HEK293T (cell line): ENCODE results near the gene INO80.

Experiments used
- CTCF ChIA-PET: fragments of 350-600 bp; formaldehyde crosslinking; extraction: SDS; loops from one replicate; lab custom pipeline; 2021; ENCODE audit warnings: antibody characterized with exemption, inconsistent platforms; lab: Yijun Ruan, JAX
- POLR2A ChIA-PET: fragments of 350-600 bp; formaldehyde crosslinking; extraction: SDS; loops from one replicate; lab custom pipeline; 2020; ENCODE audit warnings: antibody characterized with exemption, inconsistent platforms; lab: Yijun Ruan, JAX
- DNase-seq: peaks from one replicate; pipeline ENCODE4 v3.0.0; 2012; ENCODE audit warnings: mixed read lengths; ENCODE audit errors: extremely low spot score
- ARNT ChIP-seq: fragments of 450-650 bp; IDR thresholded peaks from 2 replicates; pipeline ENCODE4 v1.6.1; 2017; ENCODE audit warnings: mild to moderate bottlenecking
- BHLHE40 ChIP-seq: fragments of 450-650 bp; IDR thresholded peaks from 2 replicates; pipeline ENCODE4 v1.6.1; 2016; ENCODE audit warnings: mild to moderate bottlenecking, moderate library complexity, borderline replicate concordance
- CTBP1 ChIP-seq: fragments of 450-650 bp; IDR thresholded peaks from 2 replicates; pipeline ENCODE4 v1.6.1; 2016; ENCODE audit warnings: borderline replicate concordance
- ELF4 ChIP-seq: fragments of 450-650 bp; IDR thresholded peaks from 2 replicates; pipeline ENCODE4 v1.6.1; 2017; ENCODE audit warnings: antibody characterized with exemption
- FOXA1 ChIP-seq: fragments of 450-650 bp; IDR thresholded peaks from 2 replicates; pipeline ENCODE4 v1.6.1; 2016; ENCODE audit warnings: mild to moderate bottlenecking
- FOXK2 ChIP-seq: fragments of 450-650 bp; IDR thresholded peaks from 2 replicates; pipeline ENCODE4 v1.6.1; 2016; ENCODE audit warnings: mild to moderate bottlenecking
- FOXM1 ChIP-seq: fragments of 450-650 bp; IDR thresholded peaks from 2 replicates; pipeline ENCODE4 v1.6.1; 2017; ENCODE audit warnings: mild to moderate bottlenecking, borderline replicate concordance
- HDGF ChIP-seq: fragments of 450-650 bp; IDR thresholded peaks from 2 replicates; pipeline ENCODE4 v1.6.1; 2017; ENCODE audit warnings: antibody characterized with exemption, borderline replicate concordance
- L3MBTL2 ChIP-seq: fragments of 450-650 bp; conservative IDR thresholded peaks from 2 replicates; pipeline ENCODE4 v1.6.1; 2016; ENCODE audit warnings: mild to moderate bottlenecking
- LEF1 ChIP-seq: fragments of 450-650 bp; IDR thresholded peaks from 2 replicates; pipeline ENCODE4 v1.6.1; 2017; ENCODE audit warnings: mild to moderate bottlenecking, borderline replicate concordance
- NFRKB ChIP-seq: fragments of 450-650 bp; IDR thresholded peaks from 2 replicates; pipeline ENCODE4 v1.6.1; 2016; ENCODE audit warnings: mild to moderate bottlenecking, moderate library complexity
- PKNOX1 ChIP-seq: fragments of 450-650 bp; IDR thresholded peaks from 2 replicates; pipeline ENCODE4 v1.6.1; 2016
- SP1 ChIP-seq: fragments of 450-650 bp; IDR thresholded peaks from 2 replicates; pipeline ENCODE4 v1.6.1; 2017
- SUZ12 ChIP-seq: fragments of 450-650 bp; IDR thresholded peaks from 2 replicates; pipeline ENCODE4 v1.6.1; 2016; ENCODE audit warnings: mild to moderate bottlenecking
- TARDBP ChIP-seq: fragments of 450-650 bp; IDR thresholded peaks from 2 replicates; pipeline ENCODE4 v1.6.1; 2016
- ZNF384 ChIP-seq: fragments of 450-650 bp; IDR thresholded peaks from 2 replicates; pipeline ENCODE4 v1.6.1; 2016

Gene INO80

GRCh38 chr15:40978562-40978961, 137.5 kb downstream of the INO80 start:
- CTCF ChIA-PET = no interaction called here
- no peak for DNase-seq
- POLR2A ChIA-PET = no interaction called here
- TF ChIP-seq ELF4 = no peak
- TF ChIP-seq FOXM1 = no peak
- no peak for TF ChIP-seq NFRKB
- TF ChIP-seq LEF1 = no peak
- no peak for TF ChIP-seq TARDBP
- no peak for TF ChIP-seq L3MBTL2
- no peak for TF ChIP-seq PKNOX1
- TF ChIP-seq SP1 = no peak
- no peak for TF ChIP-seq SUZ12
- TF ChIP-seq ARNT = no peak

GRCh38 chr15:40978141-40978540, 137.9 kb downstream of the INO80 start:
- ChIA-PET CTCF (no interaction called here), POLR2A (no interaction called here)
- DNase-seq = no peak
- TF ChIP-seq FOXM1 (no peak), NFRKB (no peak), L3MBTL2 (no peak)

GRCh38 chr15:40976819-40977218, 139.3 kb downstream of the INO80 start:
- POLR2A ChIA-PET = interaction anchor here (1.1 to 1.7 kb wide), 2 partner anchors 23 to 24 kb away, joined by 5 to 8 read pairs; partner anchors contain the start of gene CHAC1
- no peak for TF ChIP-seq ARNT
- no peak for TF ChIP-seq BHLHE40
- no peak for TF ChIP-seq PKNOX1
- no peak for TF ChIP-seq TARDBP
- no peak for TF ChIP-seq ZNF384
- no peak for TF ChIP-seq NFRKB
- TF ChIP-seq LEF1 = no peak
- TF ChIP-seq HDGF = no peak
- TF ChIP-seq L3MBTL2 = no peak
- no peak for TF ChIP-seq FOXA1
- no peak for TF ChIP-seq CTBP1
- no peak for TF ChIP-seq ELF4
- TF ChIP-seq FOXK2 = no peak
- no peak for TF ChIP-seq FOXM1
- CTCF ChIA-PET = no interaction called here
- DNase-seq = no peak

- POLR2A ChIA-PET = interaction anchor here (0.9 to 1.7 kb wide), 3 partner anchors 13 to 22 kb away, joined by 5 to 9 read pairs (median 5); partner anchors contain the start of gene CHAC1
- TF ChIP-seq LEF1 (no peak), ZNF384 (no peak), FOXA1 (no peak), ELF4 (no peak), HDGF (no peak), SP1 (no peak)
- CTCF ChIA-PET = interaction anchor here (1.1 kb wide), 1 partner anchor 33 kb away, joined by 4 read pairs; no protein-coding TSS in a partner anchor
Measured at GRCh38 chr15:40974879-40975278, 141.2 kb downstream of the INO80 start.

GRCh38 chr15:40969363-40969762, 146.7 kb downstream of the INO80 start:
- no peak for TF ChIP-seq ZNF384
- TF ChIP-seq SP1 = no peak
- TF ChIP-seq PKNOX1 = no peak
- no peak for TF ChIP-seq SUZ12
- TF ChIP-seq HDGF = no peak
- no peak for TF ChIP-seq ELF4
- TF ChIP-seq FOXA1 = no peak
- TF ChIP-seq FOXK2 = no peak
- TF ChIP-seq L3MBTL2 = no peak
- TF ChIP-seq CTBP1 = no peak
- no peak for TF ChIP-seq NFRKB
- TF ChIP-seq BHLHE40 = no peak
- no peak for TF ChIP-seq FOXM1
- no peak for TF ChIP-seq ARNT
- ChIA-PET CTCF (interaction anchor here (0.6 to 1.1 kb wide), 2 partner anchors 15 to 65 kb away, joined by 3 read pairs; no protein-coding TSS in a partner anchor), POLR2A (interaction anchor here (1.3 to 2.3 kb wide), 3 partner anchors 14 to 20 kb away, joined by 3 to 20 read pairs (median 9); partner anchors contain the start of gene CHAC1)
- DNase-seq = no peak

More at GRCh38 chr15:40974879-40975278, 141.2 kb downstream of the INO80 start:
- no peak for DNase-seq

- CTCF ChIA-PET = interaction anchor here (0.6 to 1.1 kb wide), 3 partner anchors 16 to 111 kb away, joined by 3 to 5 read pairs (median 3); no protein-coding TSS in a partner anchor
- no peak for DNase-seq
- TF ChIP-seq BHLHE40 (no peak), NFRKB (no peak), ELF4 (no peak), TARDBP (no peak), HDGF (no peak), FOXA1 (no peak), SUZ12 (no peak), LEF1 (no peak)
- POLR2A ChIA-PET = interaction anchor here (0.9 to 2.3 kb wide), 5 partner anchors 11 to 37 kb away, joined by 3 to 20 read pairs (median 3); partner anchors contain the start of gene CHAC1
Measured at GRCh38 chr15:40968290-40969085, 147.6 kb downstream of the INO80 start.
